ENCODE results near the gene LPIN1.
A peak's percentile ranks its signal among the peaks of the same experiment; 100 is the strongest.
"Not testable (repeated sequence)": the region's sequence is repeated elsewhere in the genome, so short reads cannot be mapped to it uniquely, and the experiment has no call there.

LPIN1 gene

DNA sequence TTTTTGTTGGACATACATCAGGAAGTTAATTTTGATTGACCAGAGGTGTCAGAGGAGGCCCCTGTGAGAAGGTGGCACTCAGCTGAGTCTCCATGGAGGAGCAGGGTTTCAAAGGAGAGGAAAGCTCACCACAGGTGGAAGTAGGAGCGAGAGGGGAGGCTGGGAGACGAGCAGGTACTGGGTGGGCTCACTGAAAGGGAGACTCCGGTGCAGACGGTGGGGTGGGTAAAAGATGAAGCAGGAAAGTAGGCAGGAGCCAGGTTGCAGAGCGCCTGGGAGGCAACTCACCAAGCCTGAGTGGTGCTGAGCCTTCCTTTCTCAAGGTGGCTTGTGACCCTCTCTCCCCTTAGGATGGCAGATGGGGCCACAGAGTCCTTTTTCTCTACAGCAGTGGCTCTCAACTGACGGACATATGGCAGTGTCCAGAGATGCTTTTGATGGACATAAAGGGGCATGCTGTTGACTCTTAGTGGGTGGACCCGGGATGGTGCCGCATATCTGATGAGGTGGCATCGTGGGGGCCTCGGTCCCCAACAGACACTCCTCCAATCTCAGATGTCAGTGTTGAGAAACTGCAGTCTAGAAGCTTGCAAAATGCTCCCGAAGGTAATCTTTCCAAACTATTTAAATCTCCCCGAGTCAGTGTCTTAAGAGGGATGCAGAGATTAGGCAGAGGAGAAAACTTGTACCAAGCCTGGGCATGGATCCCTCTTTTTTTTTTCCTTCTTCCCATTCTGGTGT is 64.0 kb downstream of the LPIN1 start:
- DNase-seq (ENCODE audit: low read depth in 2 of 2) = no peak

DNA sequence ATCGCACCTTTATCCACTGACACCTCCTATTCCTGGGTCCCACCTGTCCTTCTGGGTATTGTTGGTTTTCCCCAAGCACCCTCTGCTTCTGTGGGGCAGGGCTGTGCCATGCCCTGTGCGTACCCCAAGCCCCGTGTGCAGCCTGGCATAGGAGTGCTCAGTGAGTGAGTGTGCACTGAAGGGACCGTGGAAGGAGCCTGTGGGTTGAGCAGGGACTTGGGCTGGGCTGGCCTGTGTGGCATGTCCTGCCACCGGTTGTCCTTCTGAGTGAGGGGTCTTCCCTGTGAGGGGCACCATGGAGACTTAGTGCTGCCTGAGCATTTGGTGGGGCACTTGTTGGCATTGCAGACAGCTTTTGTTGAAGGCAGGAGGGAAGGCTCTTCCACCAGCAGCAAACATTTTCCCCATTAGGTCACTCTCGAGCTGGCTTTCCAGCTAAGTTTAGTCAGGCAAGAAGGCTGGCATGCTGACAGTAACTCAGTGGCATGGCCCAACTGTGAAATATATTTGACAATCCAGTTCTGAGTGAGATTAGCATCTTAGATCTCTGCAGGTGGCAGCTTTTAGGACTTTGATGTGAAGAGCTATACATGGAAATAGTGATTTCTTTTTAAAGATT is 64.7 kb downstream of the LPIN1 start:
- DNase-seq (ENCODE audit: low read depth in 2 of 2) = no peak

DNA sequence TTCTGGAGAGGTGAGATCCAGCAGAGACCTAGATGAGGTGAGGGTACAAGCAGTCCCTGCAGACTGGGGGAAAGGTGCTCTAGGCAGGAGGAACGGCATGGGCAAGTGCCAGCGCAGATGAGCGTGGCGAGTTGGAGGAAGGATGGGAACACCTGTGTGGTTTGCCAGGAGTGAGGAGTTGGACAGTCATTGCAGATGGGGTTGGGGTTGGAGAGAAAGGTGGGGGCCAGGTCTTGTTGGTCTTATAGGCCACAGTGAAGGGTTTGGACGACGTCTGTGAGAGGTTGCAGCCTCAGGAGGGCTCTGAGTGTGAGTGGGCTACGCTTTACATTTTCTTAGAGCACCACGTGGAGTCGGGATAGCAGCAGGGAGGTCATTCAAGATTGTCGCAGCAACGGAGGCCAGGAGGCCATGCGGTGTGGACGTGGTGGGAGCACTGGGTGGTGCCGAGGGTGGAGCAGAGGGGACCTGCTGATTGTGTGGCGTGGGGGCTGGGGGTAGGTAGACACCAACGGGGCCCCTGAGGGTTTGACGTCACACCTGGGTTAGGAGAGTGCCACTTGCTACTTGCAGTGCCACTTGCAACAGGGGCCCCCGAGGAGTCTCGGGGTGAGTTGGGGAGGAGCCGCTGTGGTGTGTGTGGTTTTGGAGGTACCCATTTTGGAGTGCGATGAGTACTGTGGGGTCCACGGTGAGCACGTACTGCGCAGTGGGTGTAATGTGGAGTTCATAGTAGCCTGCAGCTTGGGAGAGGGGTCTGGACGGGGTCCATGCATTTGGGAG is 66.2 kb downstream of the LPIN1 start:
- DNase-seq (ENCODE audit: low read depth in 2 of 2) = no peak

DNA sequence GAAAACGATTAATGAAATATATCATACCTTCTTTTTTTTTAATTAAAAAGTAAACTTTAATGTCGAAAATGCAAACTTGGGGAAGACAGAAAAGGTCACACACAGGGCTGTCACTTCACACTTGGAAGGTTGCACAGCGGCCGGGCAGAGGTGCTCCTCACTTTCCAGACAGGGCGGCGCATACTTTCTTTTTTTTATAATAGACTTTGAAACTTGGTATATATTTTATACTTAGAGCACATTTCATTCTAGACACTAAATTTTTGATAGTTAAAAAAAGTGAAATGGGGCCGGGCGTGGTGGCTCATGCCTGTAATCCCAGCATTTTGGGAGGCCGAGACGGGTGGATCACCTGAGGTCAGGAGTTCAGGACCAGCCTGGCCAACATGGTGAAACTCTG is 66.9 kb downstream of the LPIN1 start:
- DNase-seq (ENCODE audit: low read depth in 2 of 2) = not testable (repeated sequence)

DNA sequence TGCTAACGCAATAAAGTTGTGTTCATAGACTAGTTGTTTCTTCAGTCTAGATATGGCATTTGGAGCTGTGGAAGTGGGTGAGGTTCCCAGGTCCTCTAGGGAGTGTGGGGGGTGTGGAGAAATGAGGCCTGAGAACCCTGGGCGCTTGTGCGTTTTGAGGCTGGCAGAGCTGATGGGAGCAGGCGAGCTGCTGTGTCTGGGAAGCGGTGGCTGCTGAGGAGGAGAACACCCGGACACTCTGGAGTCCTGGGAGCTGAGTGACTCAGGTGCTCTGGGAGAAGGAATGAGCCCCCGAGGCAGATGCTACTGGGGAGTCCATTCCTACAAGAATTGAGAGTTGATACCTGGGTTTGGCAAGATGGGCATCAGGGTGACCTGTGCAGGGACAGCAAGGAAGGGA is 67.5 kb downstream of the LPIN1 start:
- no peak for DNase-seq (ENCODE audit: low read depth in 2 of 2)

DNA sequence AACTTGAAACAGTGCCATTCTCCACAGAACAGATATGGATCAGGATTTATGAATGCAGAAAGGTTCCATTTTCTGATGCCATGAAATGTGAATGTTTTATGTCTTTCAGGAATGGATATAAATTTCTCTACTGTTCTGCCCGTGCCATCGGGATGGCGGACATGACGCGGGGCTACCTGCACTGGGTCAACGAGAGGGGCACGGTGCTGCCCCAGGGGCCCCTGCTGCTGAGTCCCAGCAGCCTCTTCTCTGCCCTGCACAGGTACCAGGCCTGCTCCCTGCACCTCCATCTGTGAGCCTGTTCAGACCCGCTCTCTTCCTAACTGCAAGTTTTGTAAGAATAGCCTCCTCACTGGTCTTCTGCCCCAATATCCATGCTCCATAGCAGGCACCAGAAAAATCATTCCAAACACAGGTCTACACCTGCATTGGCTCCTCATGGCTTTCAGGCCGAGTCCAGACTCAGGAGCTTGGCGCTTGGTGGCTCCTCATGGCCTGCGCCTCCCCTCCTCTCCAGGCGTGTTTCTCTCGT is 68.6 kb downstream of the LPIN1 start:
- DNase-seq (ENCODE audit: low read depth in 2 of 2) = no peak

DNA sequence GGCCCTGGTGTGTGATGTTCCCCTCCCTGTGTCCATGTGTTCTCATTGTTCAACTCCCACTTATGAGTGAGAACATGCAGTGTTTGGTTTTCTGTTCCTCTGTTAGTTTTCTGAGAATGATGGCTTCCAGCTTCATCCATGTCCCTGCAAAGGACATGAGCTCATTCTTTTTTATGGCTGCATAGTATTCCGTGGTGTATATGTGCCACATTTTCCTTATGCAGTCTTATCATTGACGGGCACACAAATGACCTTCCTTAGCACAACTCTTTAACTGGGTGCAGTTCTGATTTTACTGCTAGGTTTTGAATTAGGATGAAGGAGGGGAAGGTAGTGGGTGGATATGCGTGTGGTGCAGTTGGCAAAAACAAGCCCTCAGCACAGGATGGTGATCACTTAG is 70.5 kb downstream of the LPIN1 start:
- not testable (repeated sequence) for DNase-seq (ENCODE audit: low read depth in 2 of 2)

DNA sequence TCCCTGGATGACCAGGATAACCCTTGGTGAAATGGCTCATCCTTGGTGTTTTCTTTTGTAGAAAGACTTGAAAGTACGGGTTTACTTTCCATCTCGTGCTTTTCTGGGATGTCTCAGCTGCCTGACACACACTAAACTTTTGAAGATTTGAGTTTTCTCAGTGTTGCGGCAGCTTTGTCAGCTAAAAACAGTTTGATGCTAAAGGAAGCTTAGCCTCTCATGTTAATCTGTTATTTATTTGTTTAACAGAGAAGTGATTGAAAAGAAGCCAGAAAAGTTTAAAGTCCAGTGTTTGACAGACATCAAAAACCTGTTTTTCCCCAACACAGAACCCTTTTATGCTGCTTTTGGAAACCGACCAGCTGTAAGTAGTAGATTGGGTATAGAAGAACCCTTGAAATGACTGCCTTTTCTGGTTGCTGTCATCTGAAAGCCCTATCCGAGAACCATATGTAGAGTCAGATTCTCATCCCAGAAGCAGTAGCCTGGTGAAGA is 72.8 kb downstream of the LPIN1 start:
- no peak for DNase-seq (ENCODE audit: low read depth in 2 of 2)

DNA sequence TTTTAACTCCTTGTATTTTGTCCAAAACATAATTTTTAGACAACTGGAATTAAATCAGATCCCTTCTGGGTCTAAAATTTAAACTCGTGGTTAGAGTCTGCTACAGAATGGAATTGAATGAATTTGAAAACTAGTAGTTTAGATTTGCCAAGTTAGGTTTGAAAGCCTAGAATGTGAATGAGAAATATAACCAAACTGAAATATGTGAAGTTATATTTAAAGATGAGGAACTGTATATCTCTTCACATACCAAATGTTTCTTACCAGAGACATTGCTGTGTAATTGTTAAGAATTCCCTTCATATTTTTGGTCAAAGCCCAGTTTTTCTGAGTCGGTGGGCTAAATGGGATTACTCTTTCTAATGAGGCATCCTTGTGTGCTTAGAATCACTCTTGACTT is 74.2 kb downstream of the LPIN1 start:
- no peak for DNase-seq (ENCODE audit: low read depth in 2 of 2)

DNA sequence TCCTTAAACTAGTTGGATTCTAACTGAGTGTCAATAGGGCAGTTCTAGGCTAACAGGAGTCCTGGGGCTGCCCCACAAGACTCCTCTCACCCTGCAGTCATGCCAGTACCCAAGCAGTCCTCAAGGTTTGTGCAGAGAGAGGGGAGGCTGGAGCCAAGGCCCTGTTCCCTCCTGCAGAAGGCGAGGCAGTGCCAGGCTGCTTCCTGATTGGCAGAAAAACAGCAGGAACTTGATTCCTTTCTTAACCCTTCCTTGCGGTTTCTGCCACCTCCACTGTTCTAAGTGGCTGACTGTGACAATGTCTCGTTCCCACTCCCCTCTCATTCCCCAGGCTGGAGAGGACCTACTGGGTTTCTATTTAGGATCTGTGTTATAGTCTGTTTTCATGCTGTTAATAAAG is 75.3 kb downstream of the LPIN1 start:
- no peak for DNase-seq (ENCODE audit: low read depth in 2 of 2)

DNA sequence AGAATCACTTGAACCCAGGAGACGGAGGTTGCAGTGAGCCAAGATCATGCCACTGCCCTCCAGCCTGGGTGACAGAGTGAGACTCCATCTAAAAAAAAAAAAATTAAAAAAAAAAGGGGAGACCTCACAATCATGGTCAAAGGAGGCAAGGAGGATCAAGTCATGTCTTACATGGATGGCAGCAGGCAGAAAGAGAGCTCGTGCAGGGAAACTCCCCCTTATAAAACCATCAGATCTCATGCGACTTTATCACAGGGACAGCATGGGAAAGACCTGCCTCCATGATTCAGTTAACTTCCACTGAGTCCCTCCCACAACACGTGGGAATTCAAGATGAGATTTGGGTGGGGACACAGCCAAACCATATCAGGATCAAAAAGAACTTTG is 75.9 kb downstream of the LPIN1 start:
- not testable (repeated sequence) for DNase-seq (ENCODE audit: low read depth in 2 of 2)

DNA sequence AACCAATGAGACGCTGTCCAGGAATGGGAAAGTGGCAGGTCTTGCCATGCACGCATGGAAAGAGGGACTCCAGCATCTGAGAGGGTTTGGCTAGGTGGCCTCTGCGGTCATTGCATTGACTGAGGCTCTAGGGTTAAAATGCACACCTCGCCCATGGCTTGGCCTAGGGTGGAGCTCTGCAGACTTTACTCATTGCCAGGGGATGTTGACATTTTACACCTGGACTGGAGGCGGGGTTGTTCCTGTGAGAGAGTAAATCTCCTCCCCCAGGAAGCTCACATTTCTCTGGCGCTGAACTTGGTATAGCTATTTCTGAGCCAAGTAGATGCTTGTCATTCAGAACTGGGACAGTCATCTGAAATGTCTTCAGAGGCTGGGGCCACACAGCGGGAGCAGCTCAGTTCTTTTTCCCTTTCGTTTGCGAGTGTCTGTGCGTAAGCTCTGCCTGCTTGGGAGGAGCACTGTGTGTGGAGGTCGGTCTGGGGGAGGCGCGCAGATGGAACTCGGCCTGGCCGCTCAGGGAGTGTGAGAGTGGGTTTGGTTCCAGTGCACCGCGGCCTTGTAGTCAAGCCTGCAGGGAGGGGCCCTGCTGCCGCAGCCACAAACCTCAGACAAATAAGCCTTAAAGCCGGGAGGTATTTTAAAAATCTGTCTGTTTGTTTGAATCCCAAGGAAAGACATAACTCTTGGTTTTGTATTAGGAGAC is 76.5 kb downstream of the LPIN1 start:
- no peak for DNase-seq (ENCODE audit: low read depth in 2 of 2)

DNA sequence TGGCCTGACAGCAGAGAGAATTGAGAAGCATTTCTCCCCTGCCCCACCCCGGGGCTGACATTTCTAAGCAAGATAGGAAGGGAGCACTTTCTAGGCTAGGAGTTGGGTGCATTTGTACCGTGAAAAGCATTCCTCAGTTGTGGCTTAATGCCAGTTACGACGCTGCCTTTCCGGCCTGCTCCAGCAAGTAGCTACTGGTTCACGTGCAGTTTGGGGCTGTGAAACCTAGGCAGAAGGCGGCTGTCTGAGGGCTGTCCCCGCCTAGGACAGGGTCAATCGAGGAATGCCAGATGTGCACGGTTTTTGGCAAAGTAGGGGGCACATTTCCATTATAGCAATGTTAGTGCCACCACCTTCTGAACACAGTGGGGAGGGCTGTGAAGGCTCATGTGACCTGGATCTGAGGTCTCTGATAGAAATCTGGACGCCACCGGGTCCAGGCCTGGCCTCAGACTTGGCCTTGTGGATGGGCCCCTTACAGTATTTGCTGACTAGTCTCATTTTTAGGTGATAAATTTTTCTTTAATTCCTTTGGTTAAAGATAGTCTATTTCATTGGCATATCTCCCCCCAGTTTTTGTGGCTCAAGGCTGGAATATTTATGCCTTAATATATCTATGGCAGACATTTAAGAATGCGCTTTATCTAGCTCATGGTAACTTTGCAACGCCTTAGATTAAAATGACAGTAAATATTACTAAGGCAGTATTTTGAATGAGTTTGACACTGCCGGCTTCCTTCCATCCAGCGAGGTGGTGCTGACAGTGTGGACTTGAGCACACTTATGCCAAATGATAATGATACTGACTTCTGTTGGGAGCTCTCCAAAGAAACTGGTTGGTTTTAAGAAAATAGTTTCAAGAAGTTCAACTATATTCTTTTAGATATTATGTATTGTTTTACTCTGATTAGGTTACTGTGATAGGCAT is 78.7 kb downstream of the LPIN1 start:
- no peak for DNase-seq (ENCODE audit: low read depth in 2 of 2)

DNA sequence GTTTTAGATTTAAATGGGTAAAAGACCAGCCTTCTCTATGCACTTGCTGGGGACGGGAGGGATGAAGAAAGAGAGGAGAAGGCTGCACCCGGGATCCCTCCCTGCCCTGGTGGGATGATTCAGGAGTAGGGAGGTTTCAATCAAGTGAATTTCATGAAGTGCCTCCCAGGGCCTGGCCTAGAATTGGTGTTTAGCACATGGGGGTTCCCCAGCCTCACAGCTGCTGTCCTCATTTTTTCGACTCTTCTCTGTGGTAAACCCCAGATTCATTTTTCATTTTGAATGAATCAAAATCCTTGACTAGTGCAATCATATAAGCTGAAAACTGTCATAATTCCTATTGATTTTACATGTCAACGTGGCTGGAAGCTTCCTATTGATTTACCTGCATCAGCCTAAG is 81.1 kb downstream of the LPIN1 start:
- DNase-seq (ENCODE audit: low read depth in 2 of 2) = no peak

DNA sequence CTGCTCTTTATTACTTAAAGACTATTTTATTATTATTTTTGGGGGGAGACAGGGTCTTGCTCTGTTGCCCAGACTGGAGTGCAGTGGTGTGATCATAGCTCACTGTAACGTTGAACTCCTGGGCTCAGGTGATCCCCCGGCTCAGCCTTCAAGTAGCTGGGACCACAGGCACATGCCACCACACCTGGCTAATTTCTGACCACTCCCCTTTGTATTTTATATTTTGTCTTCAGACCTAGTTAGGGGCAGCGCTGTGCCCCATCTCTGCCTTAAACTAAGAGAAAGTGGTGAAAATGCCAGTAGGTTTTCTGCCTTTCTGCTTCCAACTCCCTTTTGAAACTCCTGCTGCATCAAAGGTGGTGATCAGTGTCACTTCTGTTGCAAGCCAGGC is 82.5 kb downstream of the LPIN1 start:
- no peak for DNase-seq (ENCODE audit: low read depth in 2 of 2)

DNA sequence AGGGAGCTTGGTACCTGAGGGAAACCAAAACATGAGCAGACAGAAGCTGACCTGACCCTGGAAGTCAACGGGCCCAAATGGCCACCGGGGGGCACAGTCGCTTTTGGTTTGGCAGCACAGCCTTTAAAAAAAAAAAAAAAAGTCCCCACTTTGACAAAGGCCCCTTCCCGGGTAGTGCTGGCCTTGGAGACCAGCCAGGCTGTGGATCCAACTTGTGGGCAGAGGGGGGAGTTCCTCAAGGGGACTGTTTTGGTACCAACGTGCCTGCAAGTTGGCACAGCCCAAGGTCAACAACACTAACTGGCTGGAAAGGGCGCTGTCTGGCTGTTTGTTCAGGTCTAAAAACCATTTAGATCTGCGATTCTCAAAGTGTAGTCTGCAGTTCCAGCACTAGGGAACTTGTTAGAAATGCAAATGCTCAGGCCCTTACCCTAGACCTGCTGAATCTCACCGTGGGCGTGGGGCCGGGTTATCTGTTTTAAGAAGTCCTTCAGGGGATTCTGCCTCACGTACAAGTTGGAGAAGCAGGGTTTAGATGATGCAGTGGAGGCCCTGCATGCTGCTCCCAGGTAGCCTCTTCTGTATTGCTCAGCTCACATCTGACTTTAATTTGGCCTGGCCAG is 83.0 kb downstream of the LPIN1 start:
- peak; percentile 13 to 37 for DNase-seq (ENCODE audit: low read depth in 2 of 2)

DNA sequence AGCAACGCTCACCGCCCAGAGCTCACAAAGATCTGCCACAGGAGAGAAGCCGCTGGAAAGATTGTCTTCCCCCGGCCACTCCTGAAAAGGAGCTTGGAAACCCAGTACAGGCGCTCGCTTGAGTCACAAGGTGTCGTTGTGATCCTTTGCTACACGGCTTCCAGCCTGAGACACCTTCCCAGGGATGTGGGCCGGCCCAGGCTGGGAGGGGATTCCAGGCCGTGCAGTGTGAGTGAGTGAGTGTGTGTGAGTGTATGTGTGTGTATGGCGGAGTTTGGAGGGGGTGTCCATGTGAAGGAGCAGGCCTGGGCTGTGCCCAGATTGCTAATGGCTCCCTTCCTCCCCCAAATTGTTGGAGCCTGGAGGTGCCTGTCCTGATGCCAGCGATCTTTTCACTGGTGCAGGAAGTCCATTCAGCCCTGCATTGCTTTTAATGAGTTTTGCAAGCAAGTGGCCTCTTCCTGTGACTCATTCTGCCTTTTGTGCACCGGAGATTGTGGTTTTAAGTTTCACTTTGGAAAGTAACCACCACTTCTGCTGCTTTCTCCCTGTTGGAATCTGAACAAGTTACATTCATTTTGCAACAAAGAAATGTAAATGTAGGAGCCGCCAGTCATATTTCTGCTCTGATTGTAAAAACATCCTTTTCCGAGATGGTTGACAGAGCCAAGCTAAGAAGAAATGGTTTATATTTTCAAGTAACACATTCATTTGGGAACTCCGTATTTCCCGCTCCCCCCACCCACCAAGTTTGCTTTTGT is 83.7 kb downstream of the LPIN1 start:
- DNase-seq (ENCODE audit: low read depth in 2 of 2) = peak; percentile 6 to 7

DNA sequence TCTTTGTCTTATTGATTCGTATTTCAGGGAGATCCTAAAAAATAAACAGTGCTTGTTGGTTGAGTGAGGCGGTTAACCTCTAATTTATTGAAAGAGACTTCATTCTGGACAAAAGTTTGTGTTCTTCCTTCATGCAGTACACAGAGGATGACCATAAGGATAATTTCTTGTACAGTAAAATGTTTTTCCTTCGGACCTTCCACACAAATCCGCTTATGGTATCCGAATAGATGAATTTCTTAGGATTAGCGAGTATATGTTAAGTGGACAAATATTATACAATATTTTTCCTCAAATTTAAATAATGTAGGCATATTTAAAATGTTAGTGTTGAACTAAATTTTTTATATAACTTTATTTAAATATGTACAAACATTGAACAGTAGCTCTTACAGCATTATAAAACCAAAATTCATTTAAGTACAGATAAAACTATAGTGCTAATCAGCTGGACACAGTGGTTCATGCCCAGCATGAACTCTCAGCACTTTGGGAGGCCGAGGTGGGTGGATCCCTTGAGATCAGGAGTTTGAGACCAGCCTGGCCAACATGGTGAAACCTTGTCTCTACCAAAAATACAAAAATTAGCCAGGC is 84.4 kb downstream of the LPIN1 start:
- DNase-seq (ENCODE audit: low read depth in 2 of 2) = no peak

DNA sequence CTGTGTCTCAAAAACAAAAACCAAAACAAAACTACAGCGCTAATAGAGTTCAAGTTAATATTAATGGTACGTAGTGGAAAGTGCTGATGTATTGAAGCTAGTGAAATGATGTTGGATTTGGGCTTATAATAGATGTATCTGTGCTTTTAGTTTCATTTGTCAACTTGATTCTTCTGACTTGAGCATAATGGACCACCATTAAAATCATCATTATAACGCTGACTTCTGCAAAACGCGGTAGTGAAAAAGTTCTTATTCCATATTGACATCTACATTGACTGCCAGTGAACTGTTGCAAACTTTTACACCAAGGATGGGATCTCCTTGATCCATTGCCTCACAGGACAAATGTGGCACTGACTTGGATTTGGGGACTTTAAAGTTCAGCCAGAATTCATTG is 85.0 kb downstream of the LPIN1 start:
- no peak for DNase-seq (ENCODE audit: low read depth in 2 of 2)

Data from stimulated activated CD8-positive, alpha-beta memory T cell treated with anti-CD3 and anti-CD28 coated beads, Interleukin-2, amount 100 ng/mL, for 1 hour (primary cell).